HepG2 (cell line): ENCODE data around the gene DOCK3. TPM values are rescaled to one million over a fixed set of nuclear protein-coding genes. Genes with fewer than 3 reads are reported as not detected.
A peak's percentile ranks its signal among the peaks of the same experiment; 100 is the strongest.

Experiments
- ATAC-seq: fragments of 200-7000 bp; cut with Tn5 transposase; 3 replicates; pipeline ENCODE4 v1.9.1; 2020; ENCODE audit warnings: mild to moderate bottlenecking, moderate library complexity
- BruUV-seq: library from RNA; stranded (reverse); fragments of 400-500 nt; replicated peaks from 2 replicates; lab custom pipeline; 2021; lab: Mats Ljungman, UMichigan
- CTCF ChIA-PET: fragments of 300-600 bp; formaldehyde crosslinking; extraction: SDS; loops from one replicate; lab custom pipeline; 2021; ENCODE audit warnings: low total read pairs, inconsistent platforms, low intra/inter-chr PET ratio; lab: Yijun Ruan, JAX
- POLR2A ChIA-PET: fragments of 350-600 bp; sonication (Branson Sonifier 250); formaldehyde crosslinking; loops from one replicate; lab custom pipeline; 2020; ENCODE audit warnings: antibody characterized with exemption, inconsistent platforms; lab: Yijun Ruan, JAX
- DNase-seq: peaks from one replicate; pipeline ENCODE4 v3.0.0-alpha.2; 2015; ENCODE audit warnings: low spot score
- FAIRE-seq: peaks from 3 replicates; lab custom pipeline; 2011; peaks lifted over from hg19 to GRCh38; lab: Jason Lieb, UNC
- H2AFZ ChIP-seq: one replicate; pipeline ENCODE4 v1.6.1; 2011; ENCODE audit warnings: low read length, inconsistent platforms
- H3K27ac ChIP-seq: fragments of 300-600 bp; 3 replicates; pipeline ENCODE4 v1.8.0; 2011; ENCODE audit warnings: mixed run types, mild to moderate bottlenecking, mixed read lengths, low read length, inconsistent platforms; ENCODE audit not compliant: insufficient read depth; ENCODE audit errors: extremely low read length
- H3K27me3 ChIP-seq, 2 experiments: fragments of 200-600 bp in 1 of 2; 2 replicates in 1 of 2; 3 replicates in 1 of 2; pipeline versions ENCODE4 v1.6.0 to v1.8.0; 2011; ENCODE audit warnings: low read length in 2 of 2, mild to moderate bottlenecking in 2 of 2, moderate library complexity in 2 of 2, inconsistent platforms in 1 of 2; ENCODE audit not compliant: insufficient read depth in 2 of 2, control insufficient read depth in 1 of 2
- H3K36me3 ChIP-seq, 2 experiments: fragments of 200-600 bp in 1 of 2; replicated peaks in 1 of 2; 2 replicates in 1 of 2; 3 replicates in 1 of 2; pipeline versions ENCODE4 v1.5.1 to v1.8.0; 2011; ENCODE audit warnings: low read length in 2 of 2, inconsistent platforms in 1 of 2; ENCODE audit not compliant: insufficient read depth in 2 of 2, control insufficient read depth in 1 of 2
- H3K4me1 ChIP-seq: 2 replicates; pipeline ENCODE4 v1.5.1; 2012; ENCODE audit warnings: low read length, inconsistent platforms; ENCODE audit not compliant: insufficient read depth
- H3K4me2 ChIP-seq: 2 replicates; pipeline ENCODE4 v1.6.0; 2011; ENCODE audit warnings: low read depth, low read length, inconsistent platforms
- H3K4me3 ChIP-seq, 3 experiments: fragments of 200-600 bp in 1 of 3; sonication (generic), shearing (Covaris generic) in 1 of 3; replicated peaks in 1 of 3; 2 replicates each; pipeline ENCODE4 v1.5.1; 2011 to 2016; ENCODE audit warnings: low read length in 3 of 3, inconsistent platforms in 2 of 3, low read depth in 2 of 3, mild to moderate bottlenecking in 2 of 3, control low read depth in 1 of 3, mixed read lengths in 1 of 3; ENCODE audit not compliant: insufficient read depth in 1 of 3
- H3K79me2 ChIP-seq: one replicate; pipeline ENCODE4 v1.6.1; 2011; ENCODE audit warnings: low read length, inconsistent platforms; ENCODE audit not compliant: insufficient read depth
- H3K9ac ChIP-seq: 2 replicates; pipeline ENCODE4 v1.6.0; 2011; ENCODE audit warnings: mild to moderate bottlenecking, low read depth, low read length, inconsistent platforms; ENCODE audit not compliant: insufficient read depth
- H3K9me3 ChIP-seq: 2 replicates; pipeline ENCODE4 v1.5.1; 2012; ENCODE audit warnings: mild to moderate bottlenecking, low read length
- H4K20me1 ChIP-seq: 2 replicates; pipeline ENCODE4 v1.6.0; 2011; ENCODE audit warnings: inconsistent platforms, mild to moderate bottlenecking, low read length, moderate library complexity; ENCODE audit not compliant: insufficient read depth
- AGO2 ChIP-seq: fragments of 200-400 bp; formaldehyde crosslinking; optimal IDR thresholded peaks from 2 replicates; pipeline ENCODE3; 2017; ENCODE audit warnings: mild to moderate bottlenecking, low read depth, low read length, moderate library complexity
- BHLHE40 ChIP-seq: IDR thresholded peaks from 2 replicates; pipeline ENCODE4 v1.6.1; 2011; ENCODE audit warnings: low read length, improper control_type of control experiment
- FUBP1 ChIP-seq: sonication (generic); formaldehyde crosslinking; IDR thresholded peaks from 2 replicates; pipeline ENCODE4 v1.5.1; 2020; ENCODE audit warnings: missing genetic modification reagents, mild to moderate bottlenecking, borderline replicate concordance
- POLR2A ChIP-seq, 2 experiments: IDR thresholded peaks; 2 replicates each; pipeline ENCODE4 v1.6.1; 2011; ENCODE audit warnings: low read depth in 2 of 2, low read length in 2 of 2, mild to moderate bottlenecking in 1 of 2, moderate library complexity in 1 of 2; ENCODE audit not compliant: insufficient read depth in 1 of 2
- RBFOX2 ChIP-seq: fragments of 200-400 bp; formaldehyde crosslinking; IDR thresholded peaks from 2 replicates; pipeline ENCODE4 v1.6.1; 2017; ENCODE audit warnings: low read depth, mild to moderate bottlenecking, low read length
- SRSF1 ChIP-seq: fragments of 200-400 bp; formaldehyde crosslinking; optimal IDR thresholded peaks from 2 replicates; pipeline ENCODE3; 2017; ENCODE audit warnings: mild to moderate bottlenecking, low read depth, low read length, moderate library complexity
- YEATS4 ChIP-seq: sonication (generic); formaldehyde crosslinking; IDR thresholded peaks from 2 replicates; pipeline ENCODE4 v1.4.0; 2020; ENCODE audit warnings: missing genetic modification reagents, borderline replicate concordance
- WGBS: methylation state at CpG from one replicate; pipeline ENCODE4 v1.1.6; 2017; ENCODE audit warnings: low lambda C conversion rate; 5-methylcytosine and 5-hydroxymethylcytosine counted together
- in situ Hi-C: cut with HindIII; loops from 2 replicates; pipeline ENCODE4 v1.10.0; 2017; ENCODE audit warnings: low pct_unique_long_range_greater_than_20kb; ENCODE audit not compliant: extremely low pct_ligation_motif_present
- intact Hi-C: fragments of 100-400 bp; cut with micrococcal nuclease; formaldehyde crosslinking; loops from one replicate; pipeline ENCODE4 v1.10.0; 2022; ENCODE audit not compliant: unreplicated experiment
- polyA plus RNA-seq, 8 experiments: library from polyadenylated mRNA; depleted of rRNA in 3 of 8; stranded (reverse) in 7 of 8; unstranded in 1 of 8; fragments of >200 nt; fragmentation: Illumina TruSeq in 4 of 8; extraction: Trizol in 4 of 8; gene quantifications; 2 replicates each; pipeline versions ENCODE4 v1.2.1 to v1.2.3, GENCODE V29; 2011 to 2016; ENCODE audit warnings: low read depth in 4 of 8, missing spikeins in 1 of 8, mixed read lengths in 1 of 8; ENCODE audit not compliant: insufficient read depth in 1 of 8
- total RNA-seq, 5 experiments: library from RNA; depleted of rRNA; stranded (reverse); fragments of >200 nt; fragmentation: Illumina TruSeq; extraction: Trizol; gene quantifications; 2 replicates each; pipeline ENCODE4 v1.2.3, GENCODE V29; 2016; ENCODE audit warnings: low read depth in 1 of 5

The DOCK3 gene
- total and polyA plus RNA-seq, 2 of the 13 experiments (the other 11 are each of a cell fraction or from before 2014, with no cell fraction given) = not detected

DNA sequence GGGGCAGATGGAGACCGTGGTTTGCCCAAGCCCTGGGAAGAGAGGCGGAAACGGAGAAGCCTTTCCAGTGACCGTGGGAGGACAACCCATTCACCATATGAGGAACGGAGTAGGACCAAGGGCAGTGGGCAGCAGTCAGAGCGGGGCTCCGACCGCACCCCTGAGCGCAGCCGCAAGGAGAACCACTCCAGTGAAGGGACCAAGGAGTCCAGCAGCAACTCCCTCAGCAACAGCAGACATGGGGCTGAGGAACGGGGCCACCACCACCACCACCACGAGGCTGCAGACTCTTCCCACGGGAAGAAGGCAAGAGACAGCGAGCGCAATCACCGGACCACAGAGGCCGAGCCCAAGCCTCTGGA, 718.4 kb downstream of the DOCK3 start:
- Histone ChIP-seq H3K27me3 (no peaks in the 10 kb centered on the region), H2AFZ (no peak overlapping the region), H3K9ac (no peak overlapping the region), H3K4me2 (peak overlapping the region; percentile 74; the same call in 1 of the 2 replicates), H3K4me3 (peak overlapping the region in 1 of 3 experiments; percentile 87; a peak in 1 of 6 replicates), H3K27ac (no peak overlapping the region), H4K20me1 (peaks cover 20% of the 10 kb centered on the region), H3K9me3 (no peaks in the 10 kb centered on the region), H3K79me2 (peaks cover 41% of the 10 kb centered on the region), H3K36me3 (peaks cover 18 to 50% of the 10 kb centered on the region in 2 experiments), H3K4me1 (peaks cover 55% of the 10 kb centered on the region)
- 0 out of 4 replicates have a peak, but pooled peaks of 1 of the 2 experiments have one; percentile 5 for TF ChIP-seq POLR2A (IDR thresholded peaks at IDR 0.05; ENCODE audit: insufficient read depth in 1 of 2, low read depth in 2 of 2, low read length in 2 of 2)
- peak; percentile 50; the same call in 1 of the 2 replicates for TF ChIP-seq RBFOX2
- TF ChIP-seq AGO2 = peak; percentile 2
- no peak for TF ChIP-seq YEATS4 (CRISPR knock-in tag)
- no peak for DNase-seq
- no peak for FAIRE-seq
- no peak for ATAC-seq
- intact Hi-C loops (no loop called here), in situ Hi-C loops (no loop called here)
- CTCF ChIA-PET = no interaction called here
- 96% methylated on average over 17 of the region's 17 CpGs for WGBS
- POLR2A ChIA-PET = interaction anchor here (1.0 kb wide), 1 partner anchor 8 kb away, joined by 3 read pairs; the partner anchor contains the start of gene MANF
- TSS peak; percentile 41 for BruUV-seq

GRCh38 chr3:51393564-51393963, 718.8 kb downstream of the DOCK3 start:
- Histone ChIP-seq H3K79me2 (peaks cover 41% of the 10 kb centered on the region), H3K27me3 (no peaks in the 10 kb centered on the region), H2AFZ (no peak overlapping the region), H3K9ac (no peak overlapping the region), H3K4me1 (peaks cover 50% of the 10 kb centered on the region), H3K36me3 (peaks cover 18 to 50% of the 10 kb centered on the region in 2 experiments), H4K20me1 (peaks cover 20% of the 10 kb centered on the region), H3K4me2 (no peak overlapping the region), H3K4me3 (peak overlapping the region in 1 of 3 experiments; percentile 87; a peak in 1 of 6 replicates), H3K9me3 (no peaks in the 10 kb centered on the region), H3K27ac (no peak overlapping the region)
- no peak for TF ChIP-seq BHLHE40
- TF ChIP-seq FUBP1 (CRISPR knock-in tag) = no peak
- peak; percentile 46 for TF ChIP-seq AGO2
- no peak for TF ChIP-seq SRSF1
- no peak for TF ChIP-seq YEATS4 (CRISPR knock-in tag)
- ChIA-PET POLR2A (interaction anchor here (1.0 to 2.2 kb wide), 2 partner anchors 9 to 106 kb away, joined by 3 to 6 read pairs; partner anchors contain the start of genes DCAF1 and MANF), CTCF (no interaction called here)
- in situ Hi-C loops (no loop called here), intact Hi-C loops (no loop called here)
- no peak for DNase-seq
- no peak for ATAC-seq
- no peak for FAIRE-seq
- no TSS peak for BruUV-seq
- WGBS = 99% methylated on average over 12 of the region's 14 CpGs
